Stimulated activated CD8-positive, alpha-beta memory T cell treated with anti-CD3 and anti-CD28 coated beads, Interleukin-4, amount 100 ng/mL, for 1 hour (primary cell): ENCODE measurements around the gene FGR.
A peak's percentile ranks its signal among the peaks of the same experiment; 100 is the strongest.
"Not testable (repeated sequence)": the region's sequence is repeated elsewhere in the genome, so short reads cannot be mapped to it uniquely, and the experiment has no call there.

ENCODE experiments used
- DNase-seq, 2 donors: peaks; one replicate each; pipeline ENCODE4 v3.0.0-alpha.2; 2020; ENCODE audit warnings: low read depth in 2 of 2, low spot score in 1 of 2

Gene FGR

GRCh38 chr1:27634985-27635367 lies at the start of gene FGR:
FGR (minus strand) TSS chr1:27635185; CDS start chr1:27623916, 11,269 bp downstream.
- DNase-seq: no peak

- DNase-seq: no peak
Measured at GRCh38 chr1:27684176-27684575, 49.2 kb upstream of the FGR start.

- DNase-seq: no peak
Measured at GRCh38 chr1:27682351-27682944, 47.5 kb upstream of the FGR start.

GRCh38 chr1:27681580-27681979 lies 46.6 kb upstream of the FGR start:
- not testable (repeated sequence) for DNase-seq

- not testable (repeated sequence) for DNase-seq
Measured at GRCh38 chr1:27680225-27680791, 45.3 kb upstream of the FGR start.

- no peak for DNase-seq
Measured at GRCh38 chr1:27678747-27679146, 43.8 kb upstream of the FGR start.

GRCh38 chr1:27676410-27676809 lies 41.4 kb upstream of the FGR start:
- DNase-seq: no peak

- DNase-seq: no peak
Measured at GRCh38 chr1:27672750-27673112, 37.7 kb upstream of the FGR start.

- DNase-seq: peak in 1 of 2 donors; percentile 55
Measured at GRCh38 chr1:27671964-27672749, 37.2 kb upstream of the FGR start, which contains the start of gene IFI6. IFI6 (minus strand) TSS chr1:27672192; CDS start chr1:27669314, 2,878 bp downstream.

- DNase-seq: no peak
Measured at GRCh38 chr1:27669876-27670275, 34.9 kb upstream of the FGR start.

GRCh38 chr1:27668808-27669723 lies 34.1 kb upstream of the FGR start:
- peak; percentile 75 for DNase-seq

- DNase-seq: no peak
Measured at GRCh38 chr1:27668121-27668807, 33.3 kb upstream of the FGR start.

GRCh38 chr1:27666791-27667254 lies 31.8 kb upstream of the FGR start:
- DNase-seq: no peak

- no peak for DNase-seq
Measured at GRCh38 chr1:27666294-27666693, 31.3 kb upstream of the FGR start.

GRCh38 chr1:27665016-27665651 lies 30.1 kb upstream of the FGR start:
- DNase-seq: no peak

- DNase-seq: no peak
Measured at GRCh38 chr1:27664291-27664690, 29.3 kb upstream of the FGR start.

GRCh38 chr1:27662707-27663393 lies 27.9 kb upstream of the FGR start:
- DNase-seq: peak; percentile 83 to 87

- DNase-seq: no peak
Measured at GRCh38 chr1:27662261-27662660, 27.3 kb upstream of the FGR start.

- DNase-seq: no peak
Measured at GRCh38 chr1:27661412-27662075, 26.6 kb upstream of the FGR start.
